GM12801 (cell line): ENCODE results near the gene PRTG.

Experiments
- CTCF ChIP-seq: IDR thresholded peaks from one replicate; pipeline ENCODE4 v1.5.1; 2011; ENCODE audit warnings: control low read depth; ENCODE audit not compliant: insufficient read length; ENCODE audit errors: extremely low read depth

Gene PRTG

GRCh38 chr15:55703873-55704301, 39.1 kb downstream of the PRTG start:
- TF ChIP-seq CTCF, result no peak

GRCh38 chr15:55700876-55701275, 42.1 kb downstream of the PRTG start:
- TF ChIP-seq CTCF, result no peak

- no peak for TF ChIP-seq CTCF
These were observed 44.3 kb downstream of the PRTG start for GRCh38 chr15:55698653-55699052.

GRCh38 chr15:55696221-55696620, 46.7 kb downstream of the PRTG start:
- TF ChIP-seq CTCF, result no peak

- no peak for TF ChIP-seq CTCF
These were observed 47.5 kb downstream of the PRTG start for GRCh38 chr15:55695432-55695831.

GRCh38 chr15:55694652-55695150, 48.3 kb downstream of the PRTG start:
- TF ChIP-seq CTCF, result no peak

GRCh38 chr15:55687792-55688191, 55.2 kb downstream of the PRTG start:
- no peak for TF ChIP-seq CTCF

- TF ChIP-seq CTCF, result no peak
These were observed 57.7 kb downstream of the PRTG start for GRCh38 chr15:55685286-55685685.
